HepG2 (cell line): Measurements from ENCODE around the gene PC. TPM values are rescaled to one million over a fixed set of nuclear protein-coding genes. Genes with fewer than 3 reads are reported as not detected.
A peak's percentile ranks its signal among the peaks of the same experiment; 100 is the strongest.

Experiments
- BCLAF1 ChIP-seq: fragments of 450-650 bp; IDR thresholded peaks from 2 replicates; pipeline ENCODE4 v1.6.1; 2017; ENCODE audit warnings: mild to moderate bottlenecking
- E2F2 ChIP-seq: sonication (generic); formaldehyde crosslinking; IDR thresholded peaks from 2 replicates; pipeline ENCODE4 v1.4.0; 2020; ENCODE audit warnings: missing genetic modification reagents, borderline replicate concordance
- GFI1 ChIP-seq: sonication (generic); formaldehyde crosslinking; IDR thresholded peaks from 2 replicates; pipeline ENCODE4 v1.5.0; 2020; ENCODE audit warnings: missing genetic modification reagents, mild to moderate bottlenecking, borderline replicate concordance
- KMT2B ChIP-seq: IDR thresholded peaks from 2 replicates; pipeline ENCODE4 v1.6.1; 2016; ENCODE audit warnings: missing genetic modification reagents, missing compliant biosample characterization
- PLSCR1 ChIP-seq: sonication (generic); formaldehyde crosslinking; IDR thresholded peaks from 2 replicates; pipeline ENCODE4 v1.5.0; 2020; ENCODE audit warnings: missing genetic modification reagents, mild to moderate bottlenecking, borderline replicate concordance
- TAF1 ChIP-seq: sonication (generic); formaldehyde crosslinking; IDR thresholded peaks from 2 replicates; pipeline ENCODE4 v1.4.0; 2020; ENCODE audit warnings: missing genetic modification reagents
- TMF1 ChIP-seq: sonication (generic); formaldehyde crosslinking; IDR thresholded peaks from 2 replicates; pipeline ENCODE4 v1.8.1; 2022; ENCODE audit warnings: low read depth, missing genetic modification reagents
- ZNF567 ChIP-seq: sonication (generic); formaldehyde crosslinking; IDR thresholded peaks from 2 replicates; pipeline ENCODE4 v1.8.1; 2023; ENCODE audit warnings: mild to moderate bottlenecking, missing genetic modification reagents, borderline replicate concordance
- ZNF569 ChIP-seq: sonication (generic); formaldehyde crosslinking; IDR thresholded peaks from 2 replicates; pipeline ENCODE4 v1.5.0; 2020; ENCODE audit warnings: mild to moderate bottlenecking, missing genetic modification reagents, moderate library complexity, borderline replicate concordance
- ZNF687 ChIP-seq: sonication (generic); formaldehyde crosslinking; IDR thresholded peaks from 2 replicates; pipeline ENCODE4 v1.5.1; 2020; ENCODE audit warnings: mild to moderate bottlenecking, missing genetic modification reagents, moderate library complexity
- ZSCAN30 ChIP-seq: sonication (generic); formaldehyde crosslinking; IDR thresholded peaks from 2 replicates; pipeline ENCODE4 v1.5.0; 2020; ENCODE audit warnings: mild to moderate bottlenecking, missing genetic modification reagents
- polyA plus RNA-seq, 8 experiments: library from polyadenylated mRNA; depleted of rRNA in 3 of 8; stranded (reverse) in 7 of 8; unstranded in 1 of 8; fragments of >200 nt; fragmentation: Illumina TruSeq in 4 of 8; extraction: Trizol in 4 of 8; gene quantifications; 2 replicates each; pipeline versions ENCODE4 v1.2.1 to v1.2.3, GENCODE V29; 2011 to 2016; ENCODE audit warnings: low read depth in 4 of 8, missing spikeins in 1 of 8, mixed read lengths in 1 of 8; ENCODE audit not compliant: insufficient read depth in 1 of 8
- total RNA-seq, 5 experiments: library from RNA; depleted of rRNA; stranded (reverse); fragments of >200 nt; fragmentation: Illumina TruSeq; extraction: Trizol; gene quantifications; 2 replicates each; pipeline ENCODE4 v1.2.3, GENCODE V29; 2016; ENCODE audit warnings: low read depth in 1 of 5

Gene PC
- total and polyA plus RNA-seq, 2 of the 13 experiments (the other 11 are each of a cell fraction or from before 2014, with no cell fraction given): 29.0 to 39.0 TPM

- TF ChIP-seq BCLAF1 (no peak), ZNF569 (CRISPR knock-in tag) (no peak), ZNF567 (0 out of 2 replicates have a peak, but pooled peaks have one; percentile 24), PLSCR1 (CRISPR knock-in tag) (no peak), ZSCAN30 (CRISPR knock-in tag) (0 out of 2 replicates have a peak, but pooled peaks have one; percentile 15), TAF1 (no peak), ZNF687 (CRISPR knock-in tag) (peak; percentile 28; the same call in 1 of the 2 replicates), GFI1 (CRISPR knock-in tag) (no peak), TMF1 (no peak), E2F2 (CRISPR knock-in tag) (no peak), KMT2B (CRISPR knock-in tag) (no peak)
Observed at GRCh38 chr11:66905631-66906030, 52.6 kb downstream of the PC start (continued).
